Mucosa of stomach (tissue), 1 donor: ENCODE results near the gene SEC24D.
A peak's percentile ranks its signal among the peaks of the same experiment; 100 is the strongest.

ENCODE experiments used
- H3K27me3 ChIP-seq: one replicate; pipeline ENCODE4 v1.7.0; 2013; ENCODE audit warnings: mild to moderate bottlenecking, low read length; ENCODE audit not compliant: control insufficient read depth, insufficient read depth
- H3K36me3 ChIP-seq: one replicate; pipeline ENCODE4 v1.7.0; 2013; ENCODE audit warnings: low read length; ENCODE audit not compliant: control insufficient read depth, insufficient read depth
- H3K4me1 ChIP-seq: one replicate; pipeline ENCODE4 v1.7.0; 2013; ENCODE audit warnings: mild to moderate bottlenecking, low read length; ENCODE audit not compliant: control insufficient read depth, insufficient read depth
- H3K4me3 ChIP-seq: one replicate; pipeline ENCODE4 v1.7.0; 2013; ENCODE audit warnings: low read length
- H3K9ac ChIP-seq: one replicate; pipeline ENCODE4 v1.7.0; 2013; ENCODE audit warnings: mild to moderate bottlenecking, low read length, moderate library complexity
- H3K9me3 ChIP-seq: one replicate; pipeline ENCODE4 v1.7.0; 2013; ENCODE audit warnings: mild to moderate bottlenecking, low read length, moderate library complexity; ENCODE audit not compliant: control insufficient read depth
- donor health status: Pancreatic carcinoma.

The SEC24D gene

GRCh38 chr4:118858779-118859178, 22.9 kb upstream of the SEC24D start:
- H3K36me3 ChIP-seq, result no peaks in the 10 kb centered on the region
- no peaks in the 10 kb centered on the region for H3K4me1 ChIP-seq
- H3K4me3 ChIP-seq, result no peak overlapping the region
- H3K9ac ChIP-seq, result no peak overlapping the region
- H3K9me3 ChIP-seq, result no peaks in the 10 kb centered on the region
- H3K27me3 ChIP-seq, result no peaks in the 10 kb centered on the region

- Histone ChIP-seq H3K4me3 (no peak overlapping the region), H3K4me1 (no peaks in the 10 kb centered on the region), H3K9me3 (no peaks in the 10 kb centered on the region), H3K9ac (no peak overlapping the region), H3K36me3 (no peaks in the 10 kb centered on the region), H3K27me3 (no peaks in the 10 kb centered on the region)
These were observed 21.8 kb upstream of the SEC24D start for GRCh38 chr4:118857760-118858159.

GRCh38 chr4:118850488-118851173, 14.7 kb upstream of the SEC24D start:
- peak overlapping the region; percentile 47 for H3K9ac ChIP-seq
- H3K36me3 ChIP-seq, result no peaks in the 10 kb centered on the region
- H3K4me3 ChIP-seq, result peak overlapping the region; percentile 34
- no peaks in the 10 kb centered on the region for H3K9me3 ChIP-seq
- no peaks in the 10 kb centered on the region for H3K27me3 ChIP-seq
- H3K4me1 ChIP-seq, result no peaks in the 10 kb centered on the region

- Histone ChIP-seq H3K27me3 (no peaks in the 10 kb centered on the region), H3K4me1 (no peaks in the 10 kb centered on the region), H3K9me3 (no peaks in the 10 kb centered on the region), H3K4me3 (peak overlapping the region; percentile 34), H3K9ac (no peak overlapping the region), H3K36me3 (no peaks in the 10 kb centered on the region)
These were observed 14.1 kb upstream of the SEC24D start for GRCh38 chr4:118849867-118850487.

GRCh38 chr4:118848901-118849300, 13.0 kb upstream of the SEC24D start:
- Histone ChIP-seq H3K36me3 (no peaks in the 10 kb centered on the region), H3K9me3 (no peaks in the 10 kb centered on the region), H3K9ac (no peak overlapping the region), H3K4me1 (no peaks in the 10 kb centered on the region), H3K4me3 (no peak overlapping the region), H3K27me3 (no peaks in the 10 kb centered on the region)

- Histone ChIP-seq H3K4me1 (no peaks in the 10 kb centered on the region), H3K27me3 (no peaks in the 10 kb centered on the region), H3K36me3 (no peaks in the 10 kb centered on the region), H3K4me3 (no peak overlapping the region), H3K9me3 (no peaks in the 10 kb centered on the region), H3K9ac (no peak overlapping the region)
These were observed 12.3 kb upstream of the SEC24D start for GRCh38 chr4:118848242-118848641.

- H3K4me3 ChIP-seq, result no peak overlapping the region
- H3K4me1 ChIP-seq, result no peaks in the 10 kb centered on the region
- no peaks in the 10 kb centered on the region for H3K27me3 ChIP-seq
- H3K36me3 ChIP-seq, result no peaks in the 10 kb centered on the region
- no peaks in the 10 kb centered on the region for H3K9me3 ChIP-seq
- no peak overlapping the region for H3K9ac ChIP-seq
These were observed 11.1 kb upstream of the SEC24D start for GRCh38 chr4:118846979-118847378.

GRCh38 chr4:118845552-118846050, 9.7 kb upstream of the SEC24D start:
- H3K36me3 ChIP-seq, result no peaks in the 10 kb centered on the region
- no peak overlapping the region for H3K4me3 ChIP-seq
- H3K9me3 ChIP-seq, result no peaks in the 10 kb centered on the region
- no peaks in the 10 kb centered on the region for H3K27me3 ChIP-seq
- H3K4me1 ChIP-seq, result no peaks in the 10 kb centered on the region
- H3K9ac ChIP-seq, result no peak overlapping the region

GRCh38 chr4:118843237-118843636, 7.3 kb upstream of the SEC24D start:
- no peaks in the 10 kb centered on the region for H3K36me3 ChIP-seq
- no peaks in the 10 kb centered on the region for H3K9me3 ChIP-seq
- no peak overlapping the region for H3K9ac ChIP-seq
- no peaks in the 10 kb centered on the region for H3K4me1 ChIP-seq
- H3K27me3 ChIP-seq, result no peaks in the 10 kb centered on the region
- no peak overlapping the region for H3K4me3 ChIP-seq

GRCh38 chr4:118842055-118842454, 6.1 kb upstream of the SEC24D start:
- no peaks in the 10 kb centered on the region for H3K9me3 ChIP-seq
- no peaks in the 10 kb centered on the region for H3K36me3 ChIP-seq
- no peak overlapping the region for H3K9ac ChIP-seq
- H3K4me3 ChIP-seq, result no peak overlapping the region
- H3K4me1 ChIP-seq, result no peaks in the 10 kb centered on the region
- H3K27me3 ChIP-seq, result no peaks in the 10 kb centered on the region

- Histone ChIP-seq H3K27me3 (no peaks in the 10 kb centered on the region), H3K9me3 (no peaks in the 10 kb centered on the region), H3K4me1 (peaks cover 12% of the 10 kb centered on the region), H3K9ac (no peak overlapping the region), H3K36me3 (no peaks in the 10 kb centered on the region), H3K4me3 (no peak overlapping the region)
These were observed 3.4 kb upstream of the SEC24D start for GRCh38 chr4:118839221-118839927.

GRCh38 chr4:118837121-118837507, 1.2 kb upstream of the SEC24D start:
- no peak overlapping the region for H3K9ac ChIP-seq
- H3K36me3 ChIP-seq, result no peaks in the 10 kb centered on the region
- no peaks in the 10 kb centered on the region for H3K9me3 ChIP-seq
- no peak overlapping the region for H3K4me3 ChIP-seq
- peaks cover 19% of the 10 kb centered on the region for H3K4me1 ChIP-seq
- no peaks in the 10 kb centered on the region for H3K27me3 ChIP-seq
